Brain microvascular endothelial cell (primary cell): Measurements from ENCODE around the gene CALML3.

Source experiments
- DNase-seq: peaks from one replicate; pipeline ENCODE4 v3.0.0-alpha.2; 2020
- H3K27ac ChIP-seq: fragments of 250-450 bp; sonication (Bioruptor Pico); 2 replicates; pipeline ENCODE4 v1.5.1; 2020; ENCODE audit warnings: mild to moderate bottlenecking, moderate library complexity
- H3K27me3 ChIP-seq: fragments of 250-450 bp; sonication (Bioruptor Pico); replicated peaks from 2 replicates; pipeline ENCODE4 v1.5.1; 2020; ENCODE audit warnings: mild to moderate bottlenecking
- H3K36me3 ChIP-seq: fragments of 250-450 bp; sonication (Bioruptor Pico); replicated peaks from 2 replicates; pipeline ENCODE4 v1.5.1; 2020; ENCODE audit warnings: mild to moderate bottlenecking
- H3K4me3 ChIP-seq: 2 replicates; pipeline ENCODE4 v1.5.1; 2011; ENCODE audit warnings: low read depth, mild to moderate bottlenecking, control low read depth, low read length, moderate library complexity
- CTCF ChIP-seq: IDR thresholded peaks from 2 replicates; pipeline ENCODE4 v1.5.1; 2011; ENCODE audit warnings: low read depth, mild to moderate bottlenecking, moderate library complexity, low read length, control low read depth, inconsistent platforms; ENCODE audit errors: missing control alignments
- in situ Hi-C: cut with HindIII; loops from 2 replicates; pipeline ENCODE4 v1.10.0; 2017; ENCODE audit warnings: low sequenced_read_pairs, low pct_ligation_motif_present

Gene CALML3

GRCh38 chr10:5502571-5503476 lies 21.9 kb upstream of the CALML3 start:
- H3K36me3 ChIP-seq = no peaks in the 10 kb centered on the region
- no peak overlapping the region for H3K4me3 ChIP-seq
- in situ Hi-C loops = no loop called here
- no peak for DNase-seq
- no peak overlapping the region for H3K27ac ChIP-seq
- TF ChIP-seq CTCF = no peak
- H3K27me3 ChIP-seq = no peaks in the 10 kb centered on the region

GRCh38 chr10:5503477-5503835 lies 21.3 kb upstream of the CALML3 start:
- no peak for TF ChIP-seq CTCF
- no peak for DNase-seq

GRCh38 chr10:5504146-5505072 lies 20.4 kb upstream of the CALML3 start:
- Histone ChIP-seq H3K36me3 (no peaks in the 10 kb centered on the region), H3K27ac (no peak overlapping the region), H3K4me3 (no peak overlapping the region), H3K27me3 (no peaks in the 10 kb centered on the region)
- DNase-seq = no peak
- TF ChIP-seq CTCF = no peak
- in situ Hi-C loops = no loop called here

More at GRCh38 chr10:5503477-5503835, 21.3 kb upstream of the CALML3 start:
- no peak overlapping the region for H3K4me3 ChIP-seq
- H3K36me3 ChIP-seq = no peaks in the 10 kb centered on the region
- in situ Hi-C loops = no loop called here
- H3K27ac ChIP-seq = no peak overlapping the region
- H3K27me3 ChIP-seq = no peaks in the 10 kb centered on the region

GRCh38 chr10:5506246-5506645 lies 18.5 kb upstream of the CALML3 start:
- no peaks in the 10 kb centered on the region for H3K36me3 ChIP-seq
- H3K27me3 ChIP-seq = no peaks in the 10 kb centered on the region
- H3K27ac ChIP-seq = no peak overlapping the region
- TF ChIP-seq CTCF = no peak
- H3K4me3 ChIP-seq = no peak overlapping the region
- in situ Hi-C loops = no loop called here
- DNase-seq = no peak

GRCh38 chr10:5506751-5507648 lies 17.8 kb upstream of the CALML3 start:
- no peak for TF ChIP-seq CTCF

More at GRCh38 chr10:5506751-5507648, 17.8 kb upstream of the CALML3 start:
- Histone ChIP-seq H3K27me3 (peaks cover 2% of the 10 kb centered on the region), H3K4me3 (no peak overlapping the region), H3K27ac (no peak overlapping the region), H3K36me3 (no peaks in the 10 kb centered on the region)
- in situ Hi-C loops = no loop called here
- DNase-seq = no peak
